ENCODE results near the gene FRMD4A. TPM values are rescaled to one million over a fixed set of nuclear protein-coding genes. Genes with fewer than 3 reads are reported as not detected.

Gene FRMD4A
- total and polyA plus RNA-seq, 2 experiments from 2014 or later, result 11.9 to 17.5 TPM

GRCh38 chr10:14063531-14064285 lies 267.0 kb downstream of the FRMD4A start:
- no peak overlapping the region for H3K9ac ChIP-seq
- WGBS, 2 experiments (ENCODE audit: low coverage in 1 of 2, low lambda C conversion rate in 2 of 2, missing lambda C conversion rate in 2 of 2), result 78 to 79% methylated on average over 8 of the region's 8 CpGs
- H3F3A ChIP-seq (ENCODE audit: insufficient read depth), result peaks cover 30% of the 10 kb centered on the region; the same call in 1 of the 2 replicates
- peak overlapping the region; percentile 28; the same call in 1 of the 2 replicates for H3K27ac ChIP-seq
- no peaks in the 10 kb centered on the region for H3K36me3 ChIP-seq (ENCODE audit: low read depth)
- no peaks in the 10 kb centered on the region for H3K27me3 ChIP-seq (replicated peaks; ENCODE audit: insufficient read depth)
- 0 out of 2 replicates have a peak overlapping the region, but pooled peaks have one; percentile 21 for H2AFZ ChIP-seq
- H4K20me1 ChIP-seq (ENCODE audit: insufficient read depth), result no peaks in the 10 kb centered on the region
- in situ Hi-C loops (cut with MboI), result no loop called here
- TF ChIP-seq EZH2 (IDR thresholded peaks at IDR 0.05; ENCODE audit: insufficient read depth, poor library complexity, severe bottlenecking) (no peak), EZH2phosphoT487 (IDR thresholded peaks at IDR 0.05; ENCODE audit: insufficient read depth, low read depth) (no peak)
- peak overlapping the region; percentile 30 for H3K4me2 ChIP-seq (ENCODE audit: unreplicated experiment)
- no peaks in the 10 kb centered on the region for H3K9me3 ChIP-seq (ENCODE audit: low read depth)
- DNase-seq, result peak; percentile 72
- no peaks in the 10 kb centered on the region for H3K79me2 ChIP-seq (ENCODE audit: insufficient read depth)
- peaks cover 25% of the 10 kb centered on the region for H3K4me1 ChIP-seq (ENCODE audit: insufficient read depth)
- H3K4me3 ChIP-seq, result 0 out of 2 replicates have a peak overlapping the region, but pooled peaks have one; percentile 3
- H3K9me2 ChIP-seq (ENCODE audit: insufficient read depth), result no peaks in the 10 kb centered on the region

GRCh38 chr10:14062528-14063260 lies 268.0 kb downstream of the FRMD4A start:
- H3K4me2 ChIP-seq (ENCODE audit: unreplicated experiment), result no peak overlapping the region
- 37 to 38% methylated on average over 11 of the region's 11 CpGs for WGBS, 2 experiments (ENCODE audit: low coverage in 1 of 2, low lambda C conversion rate in 2 of 2, missing lambda C conversion rate in 2 of 2)
- H3K9me2 ChIP-seq (ENCODE audit: insufficient read depth), result no peaks in the 10 kb centered on the region
- H3K4me1 ChIP-seq (ENCODE audit: insufficient read depth), result peaks cover 25% of the 10 kb centered on the region
- no peak overlapping the region for H3K9ac ChIP-seq
- in situ Hi-C loops (cut with MboI), result no loop called here
- peak; percentile 52 for DNase-seq
- H3K27ac ChIP-seq, result peak overlapping the region; percentile 36
- no peak overlapping the region for H2AFZ ChIP-seq
- H3K9me3 ChIP-seq (ENCODE audit: low read depth), result no peaks in the 10 kb centered on the region
- no peaks in the 10 kb centered on the region for H4K20me1 ChIP-seq (ENCODE audit: insufficient read depth)
- no peak for TF ChIP-seq EZH2 (IDR thresholded peaks at IDR 0.05; ENCODE audit: insufficient read depth, poor library complexity, severe bottlenecking)
- no peak for TF ChIP-seq EZH2phosphoT487 (IDR thresholded peaks at IDR 0.05; ENCODE audit: insufficient read depth, low read depth)
- peaks cover 31% of the 10 kb centered on the region; the same call in 1 of the 2 replicates for H3F3A ChIP-seq (ENCODE audit: insufficient read depth)
- H3K27me3 ChIP-seq (replicated peaks; ENCODE audit: insufficient read depth), result no peaks in the 10 kb centered on the region
- H3K4me3 ChIP-seq, result no peak overlapping the region
- H3K79me2 ChIP-seq (ENCODE audit: insufficient read depth), result no peaks in the 10 kb centered on the region
- H3K36me3 ChIP-seq (ENCODE audit: low read depth), result no peaks in the 10 kb centered on the region

GRCh38 chr10:14060320-14061070 lies 270.2 kb downstream of the FRMD4A start:
- peak; percentile 34 for DNase-seq
- no peaks in the 10 kb centered on the region for H3K27me3 ChIP-seq (replicated peaks; ENCODE audit: insufficient read depth)
- no peak overlapping the region for H2AFZ ChIP-seq
- TF ChIP-seq EZH2phosphoT487 (IDR thresholded peaks at IDR 0.05; ENCODE audit: insufficient read depth, low read depth) (no peak), EZH2 (IDR thresholded peaks at IDR 0.05; ENCODE audit: insufficient read depth, poor library complexity, severe bottlenecking) (no peak)
- peaks cover 48% of the 10 kb centered on the region for H3F3A ChIP-seq (ENCODE audit: insufficient read depth)
- H3K79me2 ChIP-seq (ENCODE audit: insufficient read depth), result no peaks in the 10 kb centered on the region
- no peak overlapping the region for H3K4me2 ChIP-seq (ENCODE audit: unreplicated experiment)
- H3K4me3 ChIP-seq, result no peak overlapping the region
- H3K9me2 ChIP-seq (ENCODE audit: insufficient read depth), result no peaks in the 10 kb centered on the region
- H3K27ac ChIP-seq, result no peak overlapping the region
- H4K20me1 ChIP-seq (ENCODE audit: insufficient read depth), result no peaks in the 10 kb centered on the region
- in situ Hi-C loops (cut with MboI), result no loop called here
- 91 to 98% methylated on average over 2 of the region's 2 CpGs for WGBS, 2 experiments (ENCODE audit: low coverage in 1 of 2, low lambda C conversion rate in 2 of 2, missing lambda C conversion rate in 2 of 2)
- H3K4me1 ChIP-seq (ENCODE audit: insufficient read depth), result peaks cover 39% of the 10 kb centered on the region
- no peaks in the 10 kb centered on the region for H3K36me3 ChIP-seq (ENCODE audit: low read depth)
- no peak overlapping the region for H3K9ac ChIP-seq
- no peaks in the 10 kb centered on the region for H3K9me3 ChIP-seq (ENCODE audit: low read depth)
